Right cardiac atrium (tissue), 5 donors: ENCODE data around the gene PAAF1. TPM values are rescaled to one million over a fixed set of nuclear protein-coding genes. Genes with fewer than 3 reads are reported as not detected.

Source experiments
- ATAC-seq, 2 donors: fragments of 200-7000 bp; cut with Tn5 transposase; one replicate each; pipeline versions ENCODE4 v1.8.0 to v1.9.1; 2020; ENCODE audit warnings: moderate library complexity in 2 of 2, mild to moderate bottlenecking in 1 of 2
- DNase-seq, 3 donors: peaks; one replicate each; pipeline ENCODE4 v3.0.0-alpha.2; 2020
- H3K27ac ChIP-seq: one replicate; pipeline ENCODE4 v1.5.1; 2013; ENCODE audit warnings: mild to moderate bottlenecking, low read length, control low read depth, moderate library complexity
- H3K27me3 ChIP-seq: one replicate; pipeline ENCODE4 v1.6.1; 2013; ENCODE audit not compliant: control insufficient read depth, insufficient read depth
- H3K4me1 ChIP-seq: one replicate; pipeline ENCODE4 v1.6.1; 2013; ENCODE audit warnings: low read length; ENCODE audit not compliant: control insufficient read depth, insufficient read depth
- H3K4me3 ChIP-seq: one replicate; pipeline ENCODE4 v1.5.1; 2013; ENCODE audit warnings: low read length, control low read depth
- H3K9me3 ChIP-seq: one replicate; pipeline ENCODE4 v1.6.1; 2013; ENCODE audit warnings: low read length; ENCODE audit not compliant: control insufficient read depth
- WGBS: extraction: QIAGEN DNeasy Blood & Tissue Kit; methylation state at CpG from one replicate; pipeline ENCODE4 v1.1.7; 2013; 5-methylcytosine and 5-hydroxymethylcytosine counted together
- intact Hi-C, 4 donors: fragments of 100-400 bp; cut with DNase I; formaldehyde crosslinking; loops; one replicate each; pipeline versions ENCODE4 v1.11.0 to v1.14.0; 2022 to 2023
- long read RNA-seq, 4 donors: library from polyadenylated mRNA; unstranded; transcript quantifications; one replicate each; pipeline ENCODE4 v2.0.0, GENCODE V29; 2020 to 2021
- polyA plus RNA-seq: library from polyadenylated mRNA; stranded (reverse); fragments of 200-250 nt; gene quantifications from one replicate; pipeline ENCODE4 v1.2.3, GENCODE V29; 2013
- total RNA-seq, 4 donors: library from RNA; stranded (reverse); fragmentation: NEBNext Ultra II Directional; extraction: Animal tissue kit (Norgen Biotek cat#: 25700); gene quantifications; one replicate each; pipeline ENCODE4 v1.2.1, GENCODE V29; 2021
- donor health status: healthy with polysubstance abuse.
- donor health status: DM: no; HTN: yes; CAD: no.
- donor health status: DM: no; HTN: no; CAD: no.
- donor health status: DM: no; HTN: yes; CAD: no; lungs with severe emphysema.
- donor health status: DM: yes; HTN: yes; CAD: no.

The PAAF1 gene, protein sequence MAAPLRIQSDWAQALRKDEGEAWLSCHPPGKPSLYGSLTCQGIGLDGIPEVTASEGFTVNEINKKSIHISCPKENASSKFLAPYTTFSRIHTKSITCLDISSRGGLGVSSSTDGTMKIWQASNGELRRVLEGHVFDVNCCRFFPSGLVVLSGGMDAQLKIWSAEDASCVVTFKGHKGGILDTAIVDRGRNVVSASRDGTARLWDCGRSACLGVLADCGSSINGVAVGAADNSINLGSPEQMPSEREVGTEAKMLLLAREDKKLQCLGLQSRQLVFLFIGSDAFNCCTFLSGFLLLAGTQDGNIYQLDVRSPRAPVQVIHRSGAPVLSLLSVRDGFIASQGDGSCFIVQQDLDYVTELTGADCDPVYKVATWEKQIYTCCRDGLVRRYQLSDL
- total RNA-seq: 10 to 100 TPM; 13.9 to 22.8 (median 18.7) TPM
- 12.7 TPM for polyA plus RNA-seq
- long read RNA-seq, donor 1, full-length matches to known transcripts: 27 of 60 reads
- long read RNA-seq, donor 1, partial matches to known transcripts: 0 of 60 reads
- long read RNA-seq, donor 1, other reads (novel, unspliced or antisense): 33 of 60 reads
- long read RNA-seq, donor 2, full-length matches to known transcripts: 9 of 24 reads
- long read RNA-seq, donor 2, partial matches to known transcripts: 0 of 24 reads
- long read RNA-seq, donor 2, other reads (novel, unspliced or antisense): 15 of 24 reads
- long read RNA-seq, donor 3, full-length matches to known transcripts: 61 of 163 reads
- long read RNA-seq, donor 3, partial matches to known transcripts: 3 of 163 reads
- long read RNA-seq, donor 3, other reads (novel, unspliced or antisense): 99 of 163 reads
- long read RNA-seq, donor 4, partial matches to known transcripts: 2 of 25 reads
- long read RNA-seq, donor 4, other reads (novel, unspliced or antisense): 21 of 25 reads

DNA sequence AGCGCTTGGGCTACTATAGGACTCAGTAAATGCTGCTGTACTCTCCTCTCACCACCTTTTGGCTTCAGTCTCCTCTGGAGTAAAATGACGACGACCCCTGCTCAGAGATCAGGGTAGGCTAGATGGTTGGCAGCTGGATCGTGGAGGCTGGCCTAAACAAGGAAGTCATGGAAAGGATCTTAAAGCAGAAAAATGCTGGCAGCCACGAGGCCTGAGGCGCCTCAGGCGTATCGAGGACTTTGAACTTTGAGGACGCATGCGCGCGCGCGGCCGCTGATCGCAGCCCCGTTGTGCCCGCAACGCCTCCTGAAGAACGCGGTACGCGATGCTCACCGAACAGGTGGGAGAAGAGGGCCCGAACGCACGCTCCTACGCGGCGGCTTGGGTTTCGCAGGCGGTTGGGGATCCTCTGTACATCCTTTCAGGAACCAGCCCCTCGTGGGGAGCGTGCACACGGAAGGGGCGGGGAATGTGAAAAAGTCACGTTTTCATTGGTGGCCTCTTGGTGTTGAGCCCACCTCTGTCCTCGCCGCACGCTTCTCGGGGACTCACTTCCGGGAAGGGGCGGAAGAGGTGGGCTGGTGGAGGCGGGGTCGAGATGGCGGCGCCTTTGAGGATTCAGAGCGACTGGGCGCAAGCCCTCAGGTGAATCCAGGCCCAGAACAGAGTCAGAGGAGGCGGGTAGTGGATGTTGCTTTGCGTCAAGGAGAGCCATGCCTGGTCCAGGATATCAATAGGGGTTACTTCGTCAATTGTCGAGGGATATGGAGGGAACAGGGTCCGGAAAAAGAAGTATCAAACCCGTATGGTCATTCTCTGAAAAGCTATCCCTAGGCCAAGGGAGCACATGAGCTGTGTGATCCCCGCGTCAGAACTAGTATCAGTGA lies at the start of gene PAAF1, which contains the start of gene COA4:
TSS of gene PAAF1 (plus strand) at position 576 of the 887 bp plus-strand sequence. CDS start at position 599, 23 bp downstream.
TSS of gene COA4 (minus strand) at position 423 of the 887 bp plus-strand sequence. CDS start 3,468 bp downstream, outside the sequence.
- Histone ChIP-seq H3K9me3 (no peaks in the 10 kb centered on the region), H3K4me1 (peaks cover 6% of the 10 kb centered on the region), H3K27ac (peak within 1 kb of the TSS; percentile 48), H3K4me3 (peak within 1 kb of the TSS; percentile 47), H3K27me3 (no peaks in the 10 kb centered on the region)
- WGBS: under 1% methylated on average over 57 of the region's 57 CpGs
- intact Hi-C loops: no loop called here
- ATAC-seq (peak; percentile 99 to 100), DNase-seq (peak; percentile 95 to 97 (median 96))

- Histone ChIP-seq H3K4me3 (no peak overlapping the region), H3K27ac (no peak overlapping the region), H3K9me3 (no peaks in the 10 kb centered on the region), H3K27me3 (no peaks in the 10 kb centered on the region), H3K4me1 (no peaks in the 10 kb centered on the region)
- ATAC-seq: no peak
- intact Hi-C loops: no loop called here
- DNase-seq: no peak
- 82% methylated on average over 1 of the region's 1 CpG for WGBS
Measured at GRCh38 chr11:73830261-73830660, 46.5 kb upstream of the PAAF1 start.

GRCh38 chr11:73833067-73833466 lies 43.7 kb upstream of the PAAF1 start:
- no peak overlapping the region for H3K4me3 ChIP-seq
- no peak for DNase-seq
- H3K9me3 ChIP-seq: no peaks in the 10 kb centered on the region
- no peak for ATAC-seq
- no peak overlapping the region for H3K27ac ChIP-seq
- no peaks in the 10 kb centered on the region for H3K4me1 ChIP-seq
- intact Hi-C loops: no loop called here
- WGBS: 76% methylated on average over 2 of the region's 2 CpGs
- H3K27me3 ChIP-seq: no peaks in the 10 kb centered on the region

DNA sequence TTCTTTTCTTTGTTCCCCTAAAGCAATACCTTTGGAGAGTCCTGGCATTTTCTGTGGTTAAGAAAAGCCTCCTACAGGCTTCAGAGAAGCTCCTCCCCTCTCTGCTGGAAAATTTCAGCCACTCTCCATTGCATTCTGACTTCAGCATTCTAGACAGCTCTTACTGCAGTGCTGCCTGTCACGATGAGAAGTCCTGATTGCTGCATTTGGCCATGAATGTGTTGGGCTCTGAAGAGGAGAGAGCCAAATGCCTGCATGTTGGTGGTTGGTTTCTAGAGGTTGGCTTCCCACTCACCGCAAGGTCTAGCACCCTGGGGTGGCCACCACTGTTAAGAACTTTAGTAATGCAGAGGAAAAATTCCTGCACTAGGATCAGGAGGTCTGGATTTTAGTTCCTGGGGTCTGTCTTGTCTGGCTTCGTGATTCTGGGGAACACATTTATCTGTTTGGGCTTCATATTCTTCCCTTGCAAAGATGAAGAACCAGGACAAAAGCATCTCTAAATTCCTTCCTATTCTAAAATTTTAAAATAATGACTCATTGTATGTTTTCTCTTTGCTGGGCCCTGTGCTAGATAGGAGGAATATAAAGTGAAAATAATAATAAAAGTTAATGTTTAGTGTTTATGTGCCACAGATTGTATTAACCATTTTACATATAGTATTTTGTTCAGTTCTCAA lies 38.2 kb upstream of the PAAF1 start:
- H3K27me3 ChIP-seq: no peaks in the 10 kb centered on the region
- no peak overlapping the region for H3K4me3 ChIP-seq
- no peaks in the 10 kb centered on the region for H3K9me3 ChIP-seq
- ATAC-seq (peak in 1 of 2 donors; percentile 26), DNase-seq (no peak)
- H3K27ac ChIP-seq: peak overlapping the region; percentile 52
- 61% methylated on average over 3 of the region's 3 CpGs for WGBS
- peaks cover 3% of the 10 kb centered on the region for H3K4me1 ChIP-seq
- intact Hi-C loops: no loop called here

- peaks cover 3% of the 10 kb centered on the region for H3K4me1 ChIP-seq
- no peaks in the 10 kb centered on the region for H3K9me3 ChIP-seq
- intact Hi-C loops: no loop called here
- H3K27ac ChIP-seq: no peak overlapping the region
- ATAC-seq (no peak), DNase-seq (no peak)
- H3K27me3 ChIP-seq: no peaks in the 10 kb centered on the region
- no peak overlapping the region for H3K4me3 ChIP-seq
Measured at GRCh38 chr11:73839123-73839457, 37.7 kb upstream of the PAAF1 start.

GRCh38 chr11:73851046-73851764 lies 25.6 kb upstream of the PAAF1 start:
- no peaks in the 10 kb centered on the region for H3K27me3 ChIP-seq
- H3K9me3 ChIP-seq: no peaks in the 10 kb centered on the region
- no peak overlapping the region for H3K4me3 ChIP-seq
- peak; percentile 79 to 90 for ATAC-seq
- 60% methylated on average over 3 of the region's 3 CpGs for WGBS
- peak overlapping the region; percentile 43 for H3K27ac ChIP-seq
- no peak for DNase-seq
- intact Hi-C loops: no loop called here
- H3K4me1 ChIP-seq: no peaks in the 10 kb centered on the region

GRCh38 chr11:73852049-73852448 lies 24.8 kb upstream of the PAAF1 start:
- 79% methylated on average over 3 of the region's 3 CpGs for WGBS
- Histone ChIP-seq H3K27ac (no peak overlapping the region), H3K4me1 (no peaks in the 10 kb centered on the region), H3K4me3 (no peak overlapping the region), H3K27me3 (no peaks in the 10 kb centered on the region), H3K9me3 (no peaks in the 10 kb centered on the region)
- ATAC-seq: no peak
- DNase-seq: no peak
- intact Hi-C loops: no loop called here

- intact Hi-C loops: no loop called here
- 76% methylated on average over 1 of the region's 1 CpG for WGBS
- ATAC-seq: no peak
Measured at GRCh38 chr11:73854680-73855079, 22.1 kb upstream of the PAAF1 start.

GRCh38 chr11:73856031-73856567 lies 20.7 kb upstream of the PAAF1 start:
- DNase-seq (no peak), ATAC-seq (peak; percentile 43 to 47)
- no peaks in the 10 kb centered on the region for H3K4me1 ChIP-seq
- no peaks in the 10 kb centered on the region for H3K27me3 ChIP-seq
- H3K27ac ChIP-seq: peak overlapping the region; percentile 28
- H3K4me3 ChIP-seq: no peak overlapping the region
- WGBS: 75% methylated on average over 1 of the region's 1 CpG
- H3K9me3 ChIP-seq: no peaks in the 10 kb centered on the region
- intact Hi-C loops: no loop called here

More at GRCh38 chr11:73854680-73855079, 22.1 kb upstream of the PAAF1 start:
- H3K27ac ChIP-seq: no peak overlapping the region
- H3K4me1 ChIP-seq: no peaks in the 10 kb centered on the region
- H3K27me3 ChIP-seq: no peaks in the 10 kb centered on the region
- no peak overlapping the region for H3K4me3 ChIP-seq
- H3K9me3 ChIP-seq: no peaks in the 10 kb centered on the region
- no peak for DNase-seq
